ENCODE measurements around the gene SYCE3.

GRCh38 chr22:50505776-50506610 is 56.7 kb downstream of the SYCE3 start:
- TF ChIP-seq, protein P1, sequence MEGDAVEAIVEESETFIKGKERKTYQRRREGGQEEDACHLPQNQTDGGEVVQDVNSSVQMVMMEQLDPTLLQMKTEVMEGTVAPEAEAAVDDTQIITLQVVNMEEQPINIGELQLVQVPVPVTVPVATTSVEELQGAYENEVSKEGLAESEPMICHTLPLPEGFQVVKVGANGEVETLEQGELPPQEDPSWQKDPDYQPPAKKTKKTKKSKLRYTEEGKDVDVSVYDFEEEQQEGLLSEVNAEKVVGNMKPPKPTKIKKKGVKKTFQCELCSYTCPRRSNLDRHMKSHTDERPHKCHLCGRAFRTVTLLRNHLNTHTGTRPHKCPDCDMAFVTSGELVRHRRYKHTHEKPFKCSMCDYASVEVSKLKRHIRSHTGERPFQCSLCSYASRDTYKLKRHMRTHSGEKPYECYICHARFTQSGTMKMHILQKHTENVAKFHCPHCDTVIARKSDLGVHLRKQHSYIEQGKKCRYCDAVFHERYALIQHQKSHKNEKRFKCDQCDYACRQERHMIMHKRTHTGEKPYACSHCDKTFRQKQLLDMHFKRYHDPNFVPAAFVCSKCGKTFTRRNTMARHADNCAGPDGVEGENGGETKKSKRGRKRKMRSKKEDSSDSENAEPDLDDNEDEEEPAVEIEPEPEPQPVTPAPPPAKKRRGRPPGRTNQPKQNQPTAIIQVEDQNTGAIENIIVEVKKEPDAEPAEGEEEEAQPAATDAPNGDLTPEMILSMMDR (tag by site-specific recombination; IDR thresholded peaks at IDR 0.05) = no peak
- no peak for TF ChIP-seq HOXA7 (CRISPR knock-in tag; IDR thresholded peaks at IDR 0.05; ENCODE audit: borderline replicate concordance)
- TF ChIP-seq ZNF555 (tag by site-specific recombination; conservative IDR thresholded peaks at IDR 0.05) = no peak
- TF ChIP-seq KLF16 (tag by site-specific recombination; IDR thresholded peaks at IDR 0.05) = no peak
- no peak for TF ChIP-seq REST (tag by site-specific recombination; IDR thresholded peaks at IDR 0.05)
- TF ChIP-seq, protein P2, sequence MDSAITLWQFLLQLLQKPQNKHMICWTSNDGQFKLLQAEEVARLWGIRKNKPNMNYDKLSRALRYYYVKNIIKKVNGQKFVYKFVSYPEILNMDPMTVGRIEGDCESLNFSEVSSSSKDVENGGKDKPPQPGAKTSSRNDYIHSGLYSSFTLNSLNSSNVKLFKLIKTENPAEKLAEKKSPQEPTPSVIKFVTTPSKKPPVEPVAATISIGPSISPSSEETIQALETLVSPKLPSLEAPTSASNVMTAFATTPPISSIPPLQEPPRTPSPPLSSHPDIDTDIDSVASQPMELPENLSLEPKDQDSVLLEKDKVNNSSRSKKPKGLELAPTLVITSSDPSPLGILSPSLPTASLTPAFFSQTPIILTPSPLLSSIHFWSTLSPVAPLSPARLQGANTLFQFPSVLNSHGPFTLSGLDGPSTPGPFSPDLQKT (IDR thresholded peaks at IDR 0.05; ENCODE audit: borderline replicate concordance, low read depth, low read length) = no peak
- TF ChIP-seq KLF10 (tag by site-specific recombination; IDR thresholded peaks at IDR 0.05) = no peak
- TF ChIP-seq PBX3 (CRISPR knock-in tag; IDR thresholded peaks at IDR 0.05) = no peak
